Measurements from ENCODE around the gene MCC.
"Not testable (repeated sequence)": the region's sequence is repeated elsewhere in the genome, so short reads cannot be mapped to it uniquely, and the experiment has no call there.

MCC gene

GRCh38 chr5:113489299-113489698, 1.0 kb upstream of the MCC start:
- DNase-seq = no peak

- no peak for DNase-seq
Measured at GRCh38 chr5:113488645-113489184, 462 bp upstream of the MCC start.

- peak; percentile 16 for DNase-seq
Measured at GRCh38 chr5:113487416-113487780, 855 bp downstream of the MCC start.

- DNase-seq = no peak
Measured at GRCh38 chr5:113480243-113480642, 8.0 kb downstream of the MCC start.

- no peak for DNase-seq
Measured at GRCh38 chr5:113478691-113479090, 9.6 kb downstream of the MCC start.

GRCh38 chr5:113474100-113474728, 14.0 kb downstream of the MCC start:
- no peak for DNase-seq

GRCh38 chr5:113463032-113463431, 25.2 kb downstream of the MCC start:
- no peak for DNase-seq

- not testable (repeated sequence) for DNase-seq
Measured at GRCh38 chr5:113457106-113457505, 31.1 kb downstream of the MCC start.

- DNase-seq = no peak
Measured at GRCh38 chr5:113452941-113453340, 35.3 kb downstream of the MCC start.

- DNase-seq = no peak
Measured at GRCh38 chr5:113451797-113452196, 36.5 kb downstream of the MCC start.

GRCh38 chr5:113450929-113451328, 37.3 kb downstream of the MCC start:
- no peak for DNase-seq

GRCh38 chr5:113450462-113450861, 37.8 kb downstream of the MCC start:
- peak; percentile 14 for DNase-seq

GRCh38 chr5:113448252-113448651, 40.0 kb downstream of the MCC start:
- no peak for DNase-seq

GRCh38 chr5:113447498-113448050, 40.7 kb downstream of the MCC start:
- peak; percentile 42 for DNase-seq

GRCh38 chr5:113446358-113446927, 41.8 kb downstream of the MCC start:
- peak; percentile 53 for DNase-seq

GRCh38 chr5:113437111-113437510, 51.1 kb downstream of the MCC start:
- no peak for DNase-seq

GRCh38 chr5:113435575-113435974, 52.7 kb downstream of the MCC start:
- peak; percentile 5 for DNase-seq

GRCh38 chr5:113434889-113435288, 53.4 kb downstream of the MCC start, which contains the start of gene TSSK1B:
Gene TSSK1B, minus strand, starts transcription at chr5:113434989. Its CDS starts 150 bp downstream, at chr5:113434839.
- no peak for DNase-seq

GRCh38 chr5:113433862-113434612, 54.2 kb downstream of the MCC start:
- no peak for DNase-seq

- DNase-seq = no peak
Measured at GRCh38 chr5:113433071-113433470, 55.2 kb downstream of the MCC start.

GRCh38 chr5:113427871-113428574, 60.2 kb downstream of the MCC start:
- peak; percentile 83 for DNase-seq

GRCh38 chr5:113425909-113426308, 62.3 kb downstream of the MCC start:
- peak; percentile 94 for DNase-seq

- no peak for DNase-seq
Measured at GRCh38 chr5:113421693-113422092, 66.6 kb downstream of the MCC start.
